IPS DF 4.7 (cell line): ENCODE data around the gene AK4.
A peak's percentile ranks its signal among the peaks of the same experiment; 100 is the strongest.
"Not testable (repeated sequence)": the region's sequence is repeated elsewhere in the genome, so short reads cannot be mapped to it uniquely, and the experiment has no call there.

Experiments used
- DNase-seq: peaks from one replicate; pipeline ENCODE4 v3.0.0-alpha.2; 2013; ENCODE audit warnings: low spot score; ENCODE audit errors: extremely low read depth

Gene AK4

GRCh38 chr1:65148178-65148547 lies at the start of gene AK4:
TSS of gene AK4 (plus strand) at chr1:65148203. CDS start at chr1:65148408, 205 bp downstream.
- not testable (repeated sequence) for DNase-seq

- no peak for DNase-seq
These were observed 44.2 kb upstream of the AK4 start for GRCh38 chr1:65103807-65104206.

- DNase-seq = no peak
These were observed 43.0 kb upstream of the AK4 start for GRCh38 chr1:65104854-65105534.

GRCh38 chr1:65105596-65105995 lies 42.4 kb upstream of the AK4 start:
- DNase-seq = no peak

GRCh38 chr1:65108025-65108642 lies 39.9 kb upstream of the AK4 start:
- no peak for DNase-seq

DNA sequence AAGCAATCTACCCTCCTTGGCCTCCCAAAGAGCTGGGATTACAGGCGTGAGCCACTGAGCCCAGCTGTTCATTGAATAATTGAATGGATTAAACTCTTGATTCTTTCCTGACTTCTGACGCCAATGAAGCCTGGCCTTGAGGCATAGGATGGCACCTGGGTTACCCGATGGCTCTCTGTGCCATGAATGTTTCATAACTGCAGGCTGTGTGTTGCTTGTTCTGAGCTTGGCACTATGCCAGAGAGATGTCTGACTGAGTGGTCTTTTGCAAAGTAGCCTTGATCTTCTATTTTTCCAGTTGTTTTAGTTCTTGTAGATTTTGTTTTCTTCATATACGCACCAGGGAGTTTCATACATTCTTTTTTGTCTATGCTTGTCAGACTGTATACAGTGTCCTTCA lies 38.5 kb upstream of the AK4 start:
- no peak for DNase-seq

DNA sequence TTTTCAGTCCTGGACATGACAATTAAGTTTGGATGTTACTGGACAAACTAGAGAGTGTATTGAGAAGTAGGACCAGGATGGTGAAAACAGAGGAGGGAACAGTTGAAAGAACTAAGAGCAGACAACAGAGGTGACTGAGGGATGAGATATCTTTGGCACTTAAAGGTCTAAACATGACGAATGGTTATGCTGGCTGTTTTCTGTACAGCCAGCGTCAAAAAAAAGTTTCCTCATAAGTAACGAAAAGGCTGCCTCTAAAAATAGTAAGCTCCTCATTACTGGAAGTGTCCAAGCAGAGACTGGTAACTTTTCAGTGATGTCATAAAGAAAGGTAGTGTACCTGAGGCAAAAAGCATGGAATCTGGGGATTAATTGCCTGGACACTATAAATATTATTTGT lies 35.2 kb upstream of the AK4 start:
- no peak for DNase-seq

DNA sequence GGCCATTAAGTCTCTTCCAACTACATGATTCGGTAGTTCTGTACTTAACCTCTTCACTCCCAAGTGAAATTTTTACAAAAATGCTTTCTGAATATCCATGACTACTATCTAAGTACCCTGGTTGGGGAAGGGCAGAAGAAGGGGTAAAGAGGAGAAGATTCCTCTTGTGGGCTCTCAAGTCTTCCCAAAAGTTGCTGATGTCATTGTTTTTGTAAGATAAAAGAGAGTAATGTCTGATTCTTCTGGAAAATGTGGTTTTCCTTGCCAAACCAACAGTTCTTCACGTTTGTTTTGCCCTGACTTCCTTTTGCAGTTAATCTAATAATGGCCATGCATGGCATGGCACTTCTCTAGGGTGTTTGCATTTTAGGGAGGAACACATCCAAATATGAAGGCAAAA lies 34.7 kb upstream of the AK4 start:
- DNase-seq = no peak

DNA sequence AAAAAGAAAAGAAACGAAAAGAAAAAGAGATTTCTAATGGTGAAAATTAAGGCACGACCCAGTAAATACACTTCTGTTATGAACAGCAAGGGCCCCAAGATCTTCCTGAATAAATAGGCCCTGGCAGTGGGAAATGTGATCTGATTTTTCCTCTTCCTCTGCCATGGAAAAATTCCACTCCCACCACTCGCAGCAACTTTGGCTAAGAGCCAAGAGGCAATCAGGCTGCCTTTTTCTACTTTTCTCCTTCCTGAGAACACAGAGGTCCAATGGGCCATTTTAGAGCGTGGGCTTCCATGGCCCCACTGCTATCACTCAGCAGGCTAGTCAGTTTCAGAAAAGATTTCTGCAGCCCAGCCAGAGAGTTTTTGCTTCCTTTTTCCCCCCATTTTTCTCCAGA lies 33.7 kb upstream of the AK4 start:
- DNase-seq = no peak

DNA sequence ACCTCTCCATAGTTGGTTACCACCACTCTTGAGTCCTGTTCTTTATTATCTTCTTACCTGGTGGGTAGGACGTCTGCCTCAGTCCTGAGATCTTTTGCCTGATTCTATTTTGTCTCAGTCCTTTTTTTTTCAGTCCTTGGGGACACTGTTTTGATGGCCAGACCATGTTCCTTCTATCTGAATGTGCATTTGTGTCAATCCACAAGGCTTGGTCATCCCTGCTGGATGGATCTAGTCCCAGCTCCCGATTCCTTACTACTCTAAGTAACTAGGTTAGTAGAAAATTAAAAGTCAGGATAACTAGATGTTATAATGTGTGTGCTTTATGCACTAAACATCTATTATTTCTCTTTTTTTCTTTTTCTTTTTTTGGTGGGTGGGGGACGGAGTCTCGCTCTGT lies 28.1 kb upstream of the AK4 start:
- DNase-seq = no peak

- not testable (repeated sequence) for DNase-seq
These were observed 18.9 kb upstream of the AK4 start for GRCh38 chr1:65129104-65129503.

- no peak for DNase-seq
These were observed 9.5 kb upstream of the AK4 start for GRCh38 chr1:65138524-65138923.

DNA sequence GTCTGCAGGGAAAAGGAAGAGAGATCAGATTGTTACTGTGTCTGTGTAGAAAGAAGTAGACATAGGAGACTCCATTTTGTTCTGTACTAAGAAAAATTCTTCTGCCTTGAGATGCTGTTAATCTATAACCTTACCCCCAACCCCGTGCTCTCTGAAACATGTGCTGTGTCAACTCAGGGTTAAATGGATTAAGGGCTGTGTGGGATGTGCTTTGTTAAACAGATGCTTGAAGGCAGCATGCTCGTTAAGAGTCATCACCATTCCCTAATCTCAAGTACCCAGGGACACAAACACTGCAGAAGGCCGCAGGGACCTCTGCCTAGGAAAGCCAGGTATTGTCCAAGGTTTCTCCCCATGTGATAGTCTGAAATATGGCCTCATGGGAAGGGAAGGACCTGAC lies 8.2 kb upstream of the AK4 start:
- not testable (repeated sequence) for DNase-seq

- no peak for DNase-seq
These were observed 6.6 kb upstream of the AK4 start for GRCh38 chr1:65141394-65141793.

GRCh38 chr1:65141918-65142317 lies 6.1 kb upstream of the AK4 start:
- no peak for DNase-seq

DNA sequence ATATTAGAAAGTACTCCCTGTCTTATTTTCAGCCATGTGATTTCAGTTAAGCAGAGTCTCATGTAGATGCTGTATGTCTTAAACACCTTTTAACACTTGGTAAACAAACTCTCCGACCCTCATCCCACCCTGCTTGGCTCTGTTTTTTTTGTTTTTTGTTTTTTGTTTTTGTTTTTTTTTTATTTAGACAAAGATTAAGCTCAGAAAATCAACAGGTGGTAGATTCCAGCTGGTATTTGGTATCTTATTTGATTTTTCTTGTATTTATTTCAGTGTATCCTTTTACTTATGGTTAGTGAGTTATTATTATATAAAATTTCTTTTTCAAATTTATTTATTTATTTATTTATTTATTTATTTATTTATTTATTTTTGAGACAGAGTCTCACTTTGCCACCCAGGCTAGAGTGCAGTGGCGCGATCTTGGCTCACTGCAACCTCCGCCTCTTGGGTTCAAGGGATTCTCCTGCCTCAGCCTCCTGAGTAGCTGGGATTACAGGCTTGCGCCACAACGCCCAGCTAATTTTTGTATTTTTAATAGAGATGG lies 4.8 kb upstream of the AK4 start:
- DNase-seq = not testable (repeated sequence)

DNA sequence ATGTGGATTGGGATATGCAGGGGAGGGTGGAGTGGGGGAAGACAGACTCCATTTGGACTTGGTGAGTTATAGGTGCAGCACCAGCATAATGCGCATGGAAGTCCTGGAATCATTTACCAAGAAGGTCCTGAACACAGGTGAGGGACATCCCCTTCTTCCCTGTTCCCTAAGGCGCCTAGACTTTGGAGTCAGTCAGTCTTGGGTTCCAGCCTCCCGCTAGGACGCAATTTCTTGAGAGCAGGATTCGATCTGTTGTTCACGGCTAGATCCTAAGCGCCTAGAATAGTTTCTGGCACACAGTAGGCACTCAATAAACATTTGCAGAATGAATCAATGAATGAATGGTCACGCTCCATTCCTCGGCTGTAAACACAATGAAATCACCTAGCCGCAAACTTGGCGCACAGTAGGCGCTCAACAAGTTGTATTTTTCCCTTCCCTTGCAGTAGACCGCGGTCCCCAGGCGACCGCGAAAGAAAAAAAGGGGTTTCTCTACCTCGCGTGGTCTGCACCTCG lies 1.0 kb upstream of the AK4 start:
- no peak for DNase-seq

DNA sequence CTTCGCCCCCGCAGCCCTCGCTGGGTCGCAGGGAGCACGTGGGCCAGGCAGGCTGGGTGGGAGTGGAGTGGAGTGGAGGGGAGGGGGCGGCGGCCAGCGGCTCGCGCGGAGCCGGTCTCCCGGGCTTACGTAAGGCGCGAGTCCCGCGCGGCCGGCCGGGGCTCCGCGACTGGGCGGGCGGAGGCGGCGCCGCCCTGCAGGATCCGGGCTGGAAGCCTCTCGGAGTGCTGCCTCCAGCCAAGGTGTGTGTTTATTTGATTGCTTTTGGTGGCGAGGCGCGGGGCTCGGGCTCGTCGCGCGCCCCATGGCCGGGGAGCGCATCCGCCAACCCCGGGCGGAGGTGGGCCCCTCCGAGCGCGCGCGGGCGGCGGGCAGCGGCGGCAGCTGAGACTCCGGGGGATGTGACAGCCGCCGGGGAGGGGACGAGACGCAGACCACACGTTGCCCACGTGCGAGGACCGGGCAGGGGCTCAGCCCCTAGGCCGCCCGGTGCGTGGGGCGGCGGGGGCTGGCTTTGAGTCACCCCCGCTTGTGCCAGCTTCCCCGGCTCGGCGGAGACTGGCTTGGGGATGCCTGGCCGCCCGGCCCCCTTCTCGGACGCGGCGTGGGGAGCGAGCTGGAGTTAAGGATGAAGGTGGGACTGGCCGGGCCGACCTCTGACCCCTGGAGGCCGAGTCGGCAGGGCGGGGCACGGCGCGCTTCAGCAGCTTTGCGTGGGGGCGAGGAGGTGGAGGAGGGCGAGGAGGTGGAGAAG lies 402 bp upstream of the AK4 start:
- no peak for DNase-seq

DNA sequence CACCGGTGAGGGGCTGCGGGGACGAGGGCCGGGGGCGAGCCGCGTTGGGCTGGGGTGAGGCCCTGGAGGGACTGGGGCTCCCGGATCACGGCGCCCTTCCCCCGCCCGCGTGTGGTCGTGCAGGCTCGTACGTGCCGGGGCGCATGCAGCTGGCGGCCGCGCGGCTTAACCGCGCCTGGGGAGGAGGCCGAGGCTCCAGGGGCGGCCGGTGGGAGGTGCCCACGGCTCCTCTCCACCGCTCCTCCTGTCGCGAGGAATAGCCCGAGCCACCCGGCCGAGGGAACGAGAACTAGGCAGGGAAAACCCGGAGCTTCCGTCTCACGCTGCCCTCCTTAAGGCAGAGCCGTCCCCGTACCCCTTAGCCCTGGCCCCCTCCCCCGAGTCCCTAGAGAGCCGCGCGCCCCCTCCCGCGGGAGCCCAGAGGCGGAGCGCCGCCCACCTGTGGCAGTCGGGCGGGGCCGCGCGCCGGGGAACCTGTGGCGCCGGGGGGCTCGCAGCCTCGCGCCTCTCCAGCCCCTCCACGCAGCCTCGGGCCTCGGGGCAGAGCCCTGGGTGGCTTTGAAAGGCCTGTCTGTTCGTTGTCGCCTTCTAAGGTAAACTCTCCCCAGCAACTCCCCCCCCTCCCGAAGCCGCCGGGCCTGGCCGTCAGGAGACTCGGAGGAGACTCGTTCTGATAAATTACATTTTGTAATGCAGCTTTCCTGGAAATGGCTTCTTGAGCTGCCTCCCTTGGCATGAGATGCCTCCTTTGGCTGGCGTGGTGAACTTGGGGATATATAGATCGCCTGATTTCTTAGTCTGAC lies 746 bp downstream of the AK4 start:
- DNase-seq = no peak

DNA sequence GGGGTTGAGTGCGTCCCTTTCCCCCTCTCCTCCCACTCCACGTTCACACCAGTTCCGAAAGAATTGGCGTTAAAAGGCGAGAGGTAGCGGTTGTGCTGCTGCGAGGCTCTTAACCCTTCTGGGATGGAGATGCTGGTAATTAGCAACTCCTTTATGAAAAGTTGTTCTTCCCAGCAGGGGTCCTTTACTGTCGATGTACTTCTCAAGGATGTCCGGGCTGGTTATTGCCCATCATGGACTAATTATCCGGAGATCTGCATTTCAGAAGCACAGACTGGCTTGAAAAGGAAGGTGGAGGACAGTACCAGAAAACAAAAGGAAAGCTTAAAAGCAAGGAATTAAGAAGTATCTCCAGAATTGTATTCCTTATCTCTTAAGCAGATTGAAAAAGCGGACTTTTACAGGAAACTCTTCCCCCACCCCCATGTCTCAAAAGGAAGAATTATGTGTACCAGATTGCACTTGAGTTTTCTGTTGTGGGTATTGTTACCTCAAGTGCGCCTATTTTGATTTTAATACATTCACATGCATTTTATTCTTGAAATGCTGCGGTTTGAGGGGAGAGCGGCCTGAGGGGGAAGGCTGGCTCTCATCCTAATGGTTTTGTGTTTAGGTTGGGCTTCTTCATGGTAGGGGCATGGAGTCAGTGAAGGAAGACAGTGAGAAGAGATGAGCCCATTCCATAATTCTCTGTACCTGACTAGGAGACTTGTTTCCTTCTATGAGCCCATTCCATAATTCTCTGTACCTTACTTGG lies 1.5 kb downstream of the AK4 start:
- DNase-seq = peak; percentile 92

DNA sequence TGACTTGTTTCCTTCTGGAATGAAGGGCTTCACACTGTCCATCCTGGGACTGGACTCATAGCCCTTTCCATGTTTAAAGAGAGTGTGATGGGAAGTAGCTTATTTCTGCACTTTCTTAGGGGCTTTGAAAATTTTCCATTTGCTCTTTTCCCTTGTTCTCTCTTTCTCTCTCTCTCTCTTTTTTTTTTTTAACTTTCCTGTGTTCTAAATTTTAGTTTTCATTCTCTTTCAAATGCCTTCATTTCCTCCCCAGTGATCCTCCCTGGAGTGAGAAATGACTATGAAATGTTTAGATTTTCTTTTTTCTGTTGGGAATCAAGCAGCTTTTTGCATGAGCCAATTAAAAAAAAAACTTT lies 2.1 kb downstream of the AK4 start:
- no peak for DNase-seq
